ENCODE data around the gene IFNGR2.

- no peak for TF ChIP-seq CTCF (IDR thresholded peaks at IDR 0.05)
- TF ChIP-seq POLR2A (IDR thresholded peaks at IDR 0.05) = no peak
Measured at GRCh38 chr21:33480481-33481103, 77.4 kb downstream of the IFNGR2 start.

All from Peyer's patch (tissue), 4 donors.